Uterus (tissue), 2 donors: ENCODE measurements around the gene TOE1.

Source experiments
- CTCF ChIP-seq, 4 experiments: fragments of 200-600 bp in 2 of 4; fragments of 450-650 bp in 2 of 4; sonication (generic) in 2 of 4; IDR thresholded peaks; one replicate each; pipeline ENCODE4 v1.5.1; 2016 to 2019; ENCODE audit warnings: antibody characterized with exemption in 4 of 4, mild to moderate bottlenecking in 2 of 4, moderate library complexity in 1 of 4
- POLR2A ChIP-seq, 2 donors: fragments of 450-650 bp; IDR thresholded peaks; one replicate each; pipeline ENCODE4 v1.6.1; 2016; ENCODE audit warnings: antibody characterized with exemption in 2 of 2, mild to moderate bottlenecking in 1 of 2, moderate library complexity in 1 of 2

- TF ChIP-seq CTCF (IDR thresholded peaks at IDR 0.05) (no peak), POLR2A (IDR thresholded peaks at IDR 0.05) (no peak)
These were observed 34.7 kb upstream of the TOE1 start for GRCh38 chr1:45305231-45305630.
